Gastroesophageal sphincter (tissue), 4 donors: Measurements from ENCODE around the gene DNLZ. TPM values are rescaled to one million over a fixed set of nuclear protein-coding genes. Genes with fewer than 3 reads are reported as not detected.
A peak's percentile ranks its signal among the peaks of the same experiment; 100 is the strongest.

Source experiments
- ATAC-seq: fragments of 150-250 bp; one replicate; pipeline ENCODE4 v1.9.1; 2016; ENCODE audit warnings: mild to moderate bottlenecking, moderate library complexity
- H3K27ac ChIP-seq, 4 donors: fragments of 200-600 bp; sonication (generic) in 3 of 4; 1 replicate in 3 of 4; 2 replicates in 1 of 4; pipeline ENCODE4 v1.5.1; 2016 to 2019
- H3K27me3 ChIP-seq: fragments of 200-600 bp; sonication (generic); one replicate; pipeline ENCODE4 v1.5.1; 2019
- H3K36me3 ChIP-seq, 2 donors: fragments of 200-600 bp; sonication (generic); one replicate each; pipeline ENCODE4 v1.5.1; 2019; ENCODE audit warnings: control low read depth in 1 of 2
- H3K4me1 ChIP-seq, 3 donors: fragments of 200-600 bp; sonication (generic); 1 replicate in 2 of 3; 2 replicates in 1 of 3; pipeline ENCODE4 v1.5.1; 2016 to 2019; ENCODE audit warnings: control low read depth in 2 of 3
- H3K4me3 ChIP-seq, 2 donors: fragments of 200-600 bp; sonication (generic); one replicate each; pipeline ENCODE4 v1.5.1; 2019; ENCODE audit warnings: mild to moderate bottlenecking in 1 of 2, moderate library complexity in 1 of 2
- H3K9me3 ChIP-seq, 3 donors: fragments of 200-600 bp; sonication (generic); one replicate each; pipeline ENCODE4 v1.5.1; 2017 to 2019; ENCODE audit warnings: control low read depth in 2 of 3
- CTCF ChIP-seq, 4 experiments: fragments of 200-600 bp in 2 of 4; fragments of 450-650 bp in 2 of 4; sonication (generic) in 1 of 4; IDR thresholded peaks; one replicate each; pipeline ENCODE4 v1.5.1; 2017 to 2019; ENCODE audit warnings: antibody characterized with exemption in 4 of 4, mild to moderate bottlenecking in 2 of 4, moderate library complexity in 2 of 4
- EP300 ChIP-seq: sonication (generic); formaldehyde crosslinking; IDR thresholded peaks from one replicate; pipeline ENCODE4 v1.6.1; 2017; ENCODE audit warnings: antibody characterized with exemption, mild to moderate bottlenecking
- POLR2A ChIP-seq, 2 donors: fragments of 450-650 bp; IDR thresholded peaks; one replicate each; pipeline ENCODE4 v1.6.1; 2017; ENCODE audit warnings: antibody characterized with exemption in 2 of 2, mild to moderate bottlenecking in 2 of 2, moderate library complexity in 1 of 2
- POLR2AphosphoS5 ChIP-seq: sonication (generic); formaldehyde crosslinking; IDR thresholded peaks from one replicate; pipeline ENCODE4 v1.6.1; 2017; ENCODE audit warnings: antibody characterized with exemption
- WGBS, 2 donors: methylation state at CpG; one replicate each; pipeline ENCODE4 v1.1.5; 2018; ENCODE audit warnings: low coverage in 1 of 2; 5-methylcytosine and 5-hydroxymethylcytosine counted together
- total RNA-seq, 4 donors: library from RNA; depleted of rRNA; stranded (reverse); fragments of >200 nt; gene quantifications; one replicate each; pipeline ENCODE4 v1.1.0, GENCODE V29; 2016

DNLZ gene
- total RNA-seq, 4 donors from 2014 or later = 8.4 to 23.7 (median 15.7) TPM

DNA sequence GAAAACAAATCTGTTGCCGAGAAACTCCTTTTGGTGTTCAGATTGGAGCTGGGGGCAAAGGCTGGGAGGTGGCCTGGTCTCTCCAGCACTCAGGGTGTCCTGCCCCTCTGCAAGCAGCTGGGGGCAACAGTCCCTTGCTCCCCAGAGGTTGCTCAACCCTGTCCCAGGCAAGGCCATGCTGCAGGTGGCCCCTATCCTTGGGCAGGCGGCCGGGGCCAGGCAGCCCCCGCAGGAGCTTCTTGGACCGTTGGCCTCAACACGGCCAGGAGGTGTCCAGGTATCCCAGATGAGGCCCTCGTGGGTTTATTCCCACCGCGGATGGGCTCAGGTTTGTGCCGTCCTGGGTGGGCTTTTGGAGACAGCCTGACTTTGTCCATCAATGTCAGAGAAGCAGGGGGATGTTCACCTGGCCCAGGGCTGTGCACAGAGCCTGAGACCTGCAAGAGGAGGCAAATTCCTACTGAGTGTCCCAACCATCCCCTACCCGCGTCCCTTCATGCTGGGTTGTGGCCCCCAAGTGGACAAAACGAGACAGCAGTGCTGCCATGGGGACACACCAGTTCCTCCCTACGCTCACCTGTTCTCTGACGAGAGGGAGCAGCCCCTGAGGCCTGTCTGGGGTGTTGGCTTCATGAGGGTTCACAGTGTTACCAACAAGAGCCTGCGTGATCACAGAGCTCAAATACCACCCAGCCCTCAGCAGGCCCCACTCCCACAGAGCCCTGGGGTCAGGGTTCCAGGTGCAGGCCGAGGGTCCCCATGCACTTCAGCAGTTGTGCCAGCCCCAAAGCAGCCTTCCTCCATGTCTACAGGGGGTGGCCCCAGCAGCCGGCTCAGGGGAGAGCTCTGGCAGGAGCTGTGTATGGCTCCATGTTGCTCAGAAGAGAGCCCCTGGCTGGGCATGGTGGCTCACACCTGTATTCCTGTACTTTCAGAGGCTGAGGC lies 50.2 kb downstream of the DNLZ start:
- 60 to 90% methylated on average over 1 to 2 of the region's 18 CpGs for WGBS, 2 donors
- no peak overlapping the region for H3K4me3 ChIP-seq
- H3K27me3 ChIP-seq = peaks cover 42% of the 10 kb centered on the region
- no peak overlapping the region for H3K27ac ChIP-seq
- TF ChIP-seq EP300 = no peak
- no peak for TF ChIP-seq CTCF (IDR thresholded peaks at IDR 0.05)
- no peak for TF ChIP-seq POLR2A (IDR thresholded peaks at IDR 0.05)
- no peak for TF ChIP-seq POLR2AphosphoS5
- no peak for ATAC-seq
- H3K9me3 ChIP-seq = peaks cover 0 to 8% (median 0%) of the 10 kb centered on the region in 3 donors
- no peaks in the 10 kb centered on the region for H3K4me1 ChIP-seq
- no peaks in the 10 kb centered on the region for H3K36me3 ChIP-seq

DNA sequence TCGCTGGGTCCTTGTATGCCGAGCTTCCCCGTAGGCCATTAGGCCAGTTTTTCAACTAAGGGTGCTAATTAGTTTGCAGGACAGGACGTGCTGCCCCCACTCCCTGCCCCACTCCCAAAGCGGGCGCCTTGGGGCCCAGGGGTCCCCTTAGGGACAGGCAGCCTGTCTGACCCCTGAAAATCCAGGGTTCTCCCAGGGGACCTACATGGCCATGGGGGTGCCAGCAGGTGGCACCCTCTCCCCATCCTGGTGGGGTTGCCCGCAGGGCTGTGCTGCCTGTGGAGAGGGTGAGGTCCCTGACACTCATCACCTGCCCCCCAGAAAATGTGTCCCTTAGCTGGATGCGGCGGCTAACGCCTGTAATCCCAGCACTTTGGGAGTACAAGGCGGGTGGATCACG lies 51.1 kb downstream of the DNLZ start:
- Histone ChIP-seq H3K9me3 (peaks cover 0 to 8% (median 0%) of the 10 kb centered on the region in 3 donors), H3K27ac (no peak overlapping the region), H3K4me1 (no peaks in the 10 kb centered on the region), H3K36me3 (no peaks in the 10 kb centered on the region), H3K4me3 (no peak overlapping the region), H3K27me3 (peaks cover 50% of the 10 kb centered on the region)
- ATAC-seq = peak; percentile 57
- 80% methylated on average over 1 of the region's 12 CpGs; no CpG with 5 or more reads in 1 of the 2 donors for WGBS, 2 donors
- no peak for TF ChIP-seq POLR2A (IDR thresholded peaks at IDR 0.05)
- peak in 3 of 4 experiments; percentile 41 to 70 (median 55) for TF ChIP-seq CTCF (IDR thresholded peaks at IDR 0.05)
- no peak for TF ChIP-seq POLR2AphosphoS5
- no peak for TF ChIP-seq EP300

- Histone ChIP-seq H3K27me3 (peaks cover 54% of the 10 kb centered on the region), H3K4me1 (no peaks in the 10 kb centered on the region), H3K36me3 (no peaks in the 10 kb centered on the region), H3K27ac (no peak overlapping the region), H3K4me3 (no peak overlapping the region), H3K9me3 (peaks cover 0 to 8% (median 0%) of the 10 kb centered on the region in 3 donors)
- ATAC-seq = no peak
- WGBS, 2 donors = no CpG with 5 or more reads among the region's 10 CpGs
- TF ChIP-seq POLR2A (IDR thresholded peaks at IDR 0.05) = no peak
- TF ChIP-seq CTCF (IDR thresholded peaks at IDR 0.05) = no peak
- no peak for TF ChIP-seq EP300
- no peak for TF ChIP-seq POLR2AphosphoS5
Observed at GRCh38 chr9:136312009-136312375, 51.6 kb downstream of the DNLZ start.

DNA sequence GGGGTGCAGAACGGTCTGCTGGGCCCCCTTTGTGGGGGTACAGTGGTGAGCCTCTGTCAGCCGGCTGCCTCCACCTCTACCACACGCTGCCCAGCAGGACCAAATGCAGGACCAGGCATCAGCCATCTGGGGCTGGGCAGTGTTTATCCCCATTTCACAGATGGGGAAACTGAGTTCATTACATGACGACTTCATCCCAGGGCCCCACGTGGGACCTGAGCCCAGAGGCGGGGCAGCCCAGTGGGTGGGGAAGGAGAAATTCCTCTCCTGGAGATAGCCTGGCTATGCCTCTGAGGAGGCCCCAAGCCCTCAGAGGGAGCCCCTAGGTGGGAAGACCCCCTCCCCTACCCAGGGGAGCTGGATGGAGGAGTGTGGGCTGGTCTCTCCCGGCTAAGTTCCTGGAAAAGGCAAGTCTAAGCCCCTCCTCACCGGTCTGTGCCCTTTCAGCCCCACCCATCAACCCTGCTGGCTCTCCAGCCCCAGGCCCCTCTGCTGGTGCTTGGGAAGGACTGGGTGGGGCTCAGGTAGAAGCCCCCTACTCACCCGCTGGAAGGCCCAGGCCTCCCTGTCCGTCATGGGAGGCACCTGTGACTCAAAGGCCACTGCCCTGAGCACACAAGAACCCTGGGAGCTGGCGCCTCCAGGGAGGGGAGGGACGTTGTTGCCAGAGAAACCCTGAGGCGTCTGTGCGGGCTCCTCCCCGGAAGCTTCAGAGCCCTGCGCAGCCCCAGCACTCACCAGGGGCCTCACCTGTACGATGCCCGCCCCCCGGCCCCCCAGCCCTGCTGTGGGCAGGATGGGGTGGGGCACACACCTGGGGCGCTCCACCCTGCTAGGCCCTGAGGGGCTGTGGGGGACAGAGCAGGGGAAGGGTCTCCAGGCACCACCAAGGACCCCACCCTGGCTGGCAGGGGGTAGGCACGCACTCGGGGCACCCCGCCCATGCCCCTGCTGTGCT lies 52.2 kb downstream of the DNLZ start:
- Histone ChIP-seq H3K4me3 (no peak overlapping the region), H3K9me3 (peaks cover 0 to 8% (median 0%) of the 10 kb centered on the region in 3 donors), H3K4me1 (no peaks in the 10 kb centered on the region), H3K27ac (no peak overlapping the region), H3K36me3 (no peaks in the 10 kb centered on the region), H3K27me3 (peaks cover 60% of the 10 kb centered on the region)
- no CpG with 5 or more reads among the region's 23 CpGs for WGBS, 2 donors
- no peak for ATAC-seq
- TF ChIP-seq EP300 = no peak
- no peak for TF ChIP-seq POLR2AphosphoS5
- no peak for TF ChIP-seq POLR2A (IDR thresholded peaks at IDR 0.05)
- no peak for TF ChIP-seq CTCF (IDR thresholded peaks at IDR 0.05)
